Effector memory CD4-positive, alpha-beta T cell (primary cell): ENCODE data around the gene CREB3L1.

Experiments
- DNase-seq, 3 donors: peaks; one replicate each; pipeline ENCODE4 v3.0.0-alpha.2; 2020
- H3K27ac ChIP-seq: 2 replicates; pipeline ENCODE4 v1.7.0; 2013; ENCODE audit warnings: mild to moderate bottlenecking, low read length, moderate library complexity; ENCODE audit not compliant: insufficient read depth, poor library complexity, severe bottlenecking
- H3K27me3 ChIP-seq: replicated peaks from 2 replicates; pipeline ENCODE4 v1.7.0; 2013; ENCODE audit warnings: mild to moderate bottlenecking, low read length; ENCODE audit not compliant: insufficient read depth, control insufficient read depth, poor library complexity, severe bottlenecking
- H3K36me3 ChIP-seq: 2 replicates; pipeline ENCODE4 v1.7.0; 2013; ENCODE audit warnings: mild to moderate bottlenecking, low read length, moderate library complexity; ENCODE audit not compliant: control insufficient read depth, insufficient read depth
- H3K4me1 ChIP-seq: 2 replicates; pipeline ENCODE4 v1.7.0; 2013; ENCODE audit warnings: low read length, mild to moderate bottlenecking; ENCODE audit not compliant: control insufficient read depth, insufficient read depth, poor library complexity, severe bottlenecking
- H3K4me3 ChIP-seq: 2 replicates; pipeline ENCODE4 v1.7.0; 2013; ENCODE audit warnings: low read length, low read depth, mild to moderate bottlenecking; ENCODE audit not compliant: insufficient read depth, poor library complexity, severe bottlenecking
- H3K9me3 ChIP-seq: 2 replicates; pipeline ENCODE4 v1.7.0; 2013; ENCODE audit warnings: mild to moderate bottlenecking, low read length, moderate library complexity; ENCODE audit not compliant: control insufficient read depth

CREB3L1 gene

GRCh38 chr11:46272816-46273427 is 4.5 kb upstream of the CREB3L1 start:
- no peak for DNase-seq
- peaks cover 5% of the 10 kb centered on the region for H3K4me1 ChIP-seq
- peaks cover 10% of the 10 kb centered on the region for H3K27me3 ChIP-seq
- H3K36me3 ChIP-seq: no peaks in the 10 kb centered on the region
- H3K4me3 ChIP-seq: no peak overlapping the region
- no peak overlapping the region for H3K27ac ChIP-seq
- no peaks in the 10 kb centered on the region for H3K9me3 ChIP-seq

GRCh38 chr11:46273511-46274205 is 3.8 kb upstream of the CREB3L1 start:
- DNase-seq: no peak
- H3K4me1 ChIP-seq: peaks cover 10% of the 10 kb centered on the region
- H3K9me3 ChIP-seq: no peaks in the 10 kb centered on the region
- no peak overlapping the region for H3K27ac ChIP-seq
- no peaks in the 10 kb centered on the region for H3K36me3 ChIP-seq
- H3K27me3 ChIP-seq: peaks cover 17% of the 10 kb centered on the region
- no peak overlapping the region for H3K4me3 ChIP-seq

GRCh38 chr11:46275964-46276641 is 1.4 kb upstream of the CREB3L1 start:
- no peak overlapping the region for H3K4me3 ChIP-seq
- no peak for DNase-seq
- no peaks in the 10 kb centered on the region for H3K9me3 ChIP-seq
- H3K4me1 ChIP-seq: peaks cover 10% of the 10 kb centered on the region
- H3K36me3 ChIP-seq: no peaks in the 10 kb centered on the region
- no peak overlapping the region for H3K27ac ChIP-seq
- H3K27me3 ChIP-seq: peaks cover 20% of the 10 kb centered on the region

- Histone ChIP-seq H3K4me1 (peaks cover 10% of the 10 kb centered on the region), H3K27ac (no peak overlapping the region), H3K4me3 (no peak overlapping the region), H3K36me3 (no peaks in the 10 kb centered on the region), H3K9me3 (no peaks in the 10 kb centered on the region), H3K27me3 (peaks cover 20% of the 10 kb centered on the region)
- DNase-seq: no peak
These were observed 195 bp upstream of the CREB3L1 start for GRCh38 chr11:46277313-46277621.

GRCh38 chr11:46278387-46279125 is 1.1 kb downstream of the CREB3L1 start:
- Histone ChIP-seq H3K27ac (no peak overlapping the region), H3K27me3 (peaks cover 20% of the 10 kb centered on the region), H3K36me3 (no peaks in the 10 kb centered on the region), H3K9me3 (no peaks in the 10 kb centered on the region), H3K4me1 (peaks cover 10% of the 10 kb centered on the region), H3K4me3 (no peak overlapping the region)
- DNase-seq: no peak

- Histone ChIP-seq H3K36me3 (no peaks in the 10 kb centered on the region), H3K9me3 (no peaks in the 10 kb centered on the region), H3K27ac (no peak overlapping the region), H3K4me3 (no peak overlapping the region), H3K4me1 (peaks cover 10% of the 10 kb centered on the region), H3K27me3 (peaks cover 20% of the 10 kb centered on the region)
- no peak for DNase-seq
These were observed 2.0 kb downstream of the CREB3L1 start for GRCh38 chr11:46279126-46280099.

GRCh38 chr11:46280706-46281105 is 3.2 kb downstream of the CREB3L1 start:
- H3K36me3 ChIP-seq: no peaks in the 10 kb centered on the region
- H3K27ac ChIP-seq: no peak overlapping the region

GRCh38 chr11:46281371-46281831 is 3.9 kb downstream of the CREB3L1 start:
- Histone ChIP-seq H3K27ac (no peak overlapping the region), H3K4me1 (peaks cover 10% of the 10 kb centered on the region), H3K36me3 (no peaks in the 10 kb centered on the region), H3K4me3 (no peak overlapping the region), H3K27me3 (peaks cover 17% of the 10 kb centered on the region), H3K9me3 (no peaks in the 10 kb centered on the region)
- no peak for DNase-seq

More at GRCh38 chr11:46280706-46281105, 3.2 kb downstream of the CREB3L1 start:
- Histone ChIP-seq H3K9me3 (no peaks in the 10 kb centered on the region), H3K4me3 (no peak overlapping the region), H3K27me3 (peaks cover 20% of the 10 kb centered on the region), H3K4me1 (peaks cover 10% of the 10 kb centered on the region)
- DNase-seq: no peak

GRCh38 chr11:46285173-46285572 is 7.7 kb downstream of the CREB3L1 start:
- Histone ChIP-seq H3K27ac (no peak overlapping the region), H3K4me1 (no peaks in the 10 kb centered on the region), H3K4me3 (no peak overlapping the region), H3K27me3 (no peaks in the 10 kb centered on the region), H3K9me3 (no peaks in the 10 kb centered on the region), H3K36me3 (no peaks in the 10 kb centered on the region)
- no peak for DNase-seq
